Neutrophil (primary cell): ENCODE results near the gene SEMA3C.

Experiments
- H3K27ac ChIP-seq: fragments of 200-600 bp; sonication (generic); 2 replicates; pipeline ENCODE4 v1.5.1; 2016; ENCODE audit warnings: mild to moderate bottlenecking, moderate library complexity
- H3K27me3 ChIP-seq: fragments of 200-600 bp; sonication (generic); 2 replicates; pipeline ENCODE4 v1.6.0; 2016; ENCODE audit warnings: mild to moderate bottlenecking
- H3K36me3 ChIP-seq: fragments of 200-600 bp; sonication (generic); 2 replicates; pipeline ENCODE4 v1.5.1; 2017
- H3K4me1 ChIP-seq, 2 experiments: fragments of 200-600 bp in 1 of 2; sonication (generic) in 1 of 2; 1 replicate in 1 of 2; 2 replicates in 1 of 2; pipeline versions ENCODE4 v1.5.1 to v1.6.1; 2013 to 2016; ENCODE audit warnings: low read depth in 1 of 2, low read length in 1 of 2, mild to moderate bottlenecking in 1 of 2, moderate library complexity in 1 of 2; ENCODE audit not compliant: control insufficient read depth in 1 of 2, insufficient read depth in 1 of 2
- H3K4me3 ChIP-seq, 2 experiments: fragments of 200-600 bp in 1 of 2; sonication (generic) in 1 of 2; 1 replicate in 1 of 2; 2 replicates in 1 of 2; pipeline ENCODE4 v1.5.1; 2013 to 2016; ENCODE audit warnings: low read depth in 1 of 2, low read length in 1 of 2, mild to moderate bottlenecking in 1 of 2, moderate library complexity in 1 of 2
- H3K9me3 ChIP-seq: fragments of 200-600 bp; sonication (generic); 2 replicates; pipeline ENCODE4 v1.5.1; 2016
- CTCF ChIP-seq: fragments of 200-600 bp; sonication (generic); IDR thresholded peaks from 2 replicates; pipeline ENCODE4 v1.5.1; 2016; ENCODE audit warnings: antibody characterized with exemption

Gene SEMA3C

GRCh38 chr7:80869106-80869784, 49.6 kb downstream of the SEMA3C start:
- Histone ChIP-seq H3K36me3 (no peaks in the 10 kb centered on the region), H3K4me3 (no peak overlapping the region), H3K9me3 (no peaks in the 10 kb centered on the region), H3K27ac (no peak overlapping the region), H3K27me3 (no peaks in the 10 kb centered on the region), H3K4me1 (no peaks in the 10 kb centered on the region)
- no peak for TF ChIP-seq CTCF

- Histone ChIP-seq H3K27ac (no peak overlapping the region), H3K27me3 (no peaks in the 10 kb centered on the region), H3K9me3 (no peaks in the 10 kb centered on the region), H3K4me3 (no peak overlapping the region), H3K36me3 (no peaks in the 10 kb centered on the region), H3K4me1 (no peaks in the 10 kb centered on the region)
- TF ChIP-seq CTCF = no peak
Observed at GRCh38 chr7:80868566-80868965, 50.3 kb downstream of the SEMA3C start.

GRCh38 chr7:80860554-80860953, 58.3 kb downstream of the SEMA3C start:
- Histone ChIP-seq H3K4me1 (no peaks in the 10 kb centered on the region), H3K9me3 (no peaks in the 10 kb centered on the region), H3K27me3 (no peaks in the 10 kb centered on the region), H3K27ac (no peak overlapping the region), H3K36me3 (no peaks in the 10 kb centered on the region), H3K4me3 (no peak overlapping the region)
- no peak for TF ChIP-seq CTCF

- no peaks in the 10 kb centered on the region for H3K36me3 ChIP-seq
- no peaks in the 10 kb centered on the region for H3K27me3 ChIP-seq
- TF ChIP-seq CTCF = no peak
- H3K4me1 ChIP-seq = no peaks in the 10 kb centered on the region
- H3K4me3 ChIP-seq = no peak overlapping the region
- H3K27ac ChIP-seq = no peak overlapping the region
- H3K9me3 ChIP-seq = no peaks in the 10 kb centered on the region
Observed at GRCh38 chr7:80859272-80859970, 59.4 kb downstream of the SEMA3C start.

- Histone ChIP-seq H3K36me3 (no peaks in the 10 kb centered on the region), H3K4me1 (no peaks in the 10 kb centered on the region), H3K9me3 (no peaks in the 10 kb centered on the region), H3K27ac (no peak overlapping the region), H3K4me3 (no peak overlapping the region), H3K27me3 (no peaks in the 10 kb centered on the region)
- TF ChIP-seq CTCF = no peak
Observed at GRCh38 chr7:80858141-80858903, 60.5 kb downstream of the SEMA3C start.
